Kidney epithelial cell (primary cell): ENCODE results near the gene CLMP. TPM values are rescaled to one million over a fixed set of nuclear protein-coding genes. Genes with fewer than 3 reads are reported as not detected.

Source experiments
- DNase-seq: peaks from one replicate; pipeline ENCODE4 v3.0.0-alpha.2; 2010; ENCODE audit warnings: low read depth
- H3K27me3 ChIP-seq: 2 replicates; pipeline ENCODE4 v1.6.0; 2011; ENCODE audit warnings: low read length; ENCODE audit not compliant: control insufficient read depth, insufficient read depth
- H3K36me3 ChIP-seq: 2 replicates; pipeline ENCODE4 v1.5.1; 2011; ENCODE audit warnings: low read length; ENCODE audit not compliant: control insufficient read depth, insufficient read depth
- H3K4me3 ChIP-seq: 2 replicates; pipeline ENCODE4 v1.5.1; 2011; ENCODE audit warnings: low read depth, mild to moderate bottlenecking, control low read depth, low read length
- CTCF ChIP-seq: IDR thresholded peaks from 2 replicates; pipeline ENCODE4 v1.5.1; 2011; ENCODE audit warnings: mild to moderate bottlenecking, moderate library complexity, low read length, control low read depth, inconsistent platforms; ENCODE audit not compliant: insufficient read depth, poor library complexity, severe bottlenecking
- total RNA-seq: library from RNA; depleted of rRNA; stranded (reverse); fragments of >200 nt; gene quantifications from 2 replicates; pipeline ENCODE4 v1.2.3, GENCODE V29; 2015

The CLMP gene
- total RNA-seq, 1 donor from 2014 or later = 6.4 TPM

GRCh38 chr11:123231256-123231655 lies 36.2 kb upstream of the CLMP start:
- no peaks in the 10 kb centered on the region for H3K36me3 ChIP-seq
- no peak for DNase-seq
- no peaks in the 10 kb centered on the region for H3K27me3 ChIP-seq
- H3K4me3 ChIP-seq = no peak overlapping the region
- TF ChIP-seq CTCF = no peak

- H3K36me3 ChIP-seq = no peaks in the 10 kb centered on the region
- H3K4me3 ChIP-seq = no peak overlapping the region
- no peaks in the 10 kb centered on the region for H3K27me3 ChIP-seq
- DNase-seq = no peak
- TF ChIP-seq CTCF = no peak
Measured at GRCh38 chr11:123230346-123230745, 35.3 kb upstream of the CLMP start.

GRCh38 chr11:123228496-123229163 lies 33.6 kb upstream of the CLMP start:
- DNase-seq = no peak
- H3K27me3 ChIP-seq = no peaks in the 10 kb centered on the region
- no peak for TF ChIP-seq CTCF
- no peaks in the 10 kb centered on the region for H3K36me3 ChIP-seq
- H3K4me3 ChIP-seq = no peak overlapping the region

- DNase-seq = no peak
- Histone ChIP-seq H3K4me3 (no peak overlapping the region), H3K36me3 (no peaks in the 10 kb centered on the region), H3K27me3 (no peaks in the 10 kb centered on the region)
- TF ChIP-seq CTCF = no peak
Measured at GRCh38 chr11:123227763-123228495, 32.9 kb upstream of the CLMP start.

- Histone ChIP-seq H3K36me3 (no peaks in the 10 kb centered on the region), H3K4me3 (no peak overlapping the region)
Measured at GRCh38 chr11:123221584-123221983, 26.5 kb upstream of the CLMP start.

More at GRCh38 chr11:123221584-123221983, 26.5 kb upstream of the CLMP start:
- TF ChIP-seq CTCF = no peak
- no peak for DNase-seq
- no peaks in the 10 kb centered on the region for H3K27me3 ChIP-seq
